ENCODE data around the gene CDH20.

Gene CDH20

GRCh38 chr18:61333271-61333745 is at the start of gene CDH20:
TSS of gene CDH20 (plus strand) at chr18:61333430.
- DNase-seq = no peak

- no peak for DNase-seq
Observed at GRCh38 chr18:61284039-61284438, 49.2 kb upstream of the CDH20 start.

DNA sequence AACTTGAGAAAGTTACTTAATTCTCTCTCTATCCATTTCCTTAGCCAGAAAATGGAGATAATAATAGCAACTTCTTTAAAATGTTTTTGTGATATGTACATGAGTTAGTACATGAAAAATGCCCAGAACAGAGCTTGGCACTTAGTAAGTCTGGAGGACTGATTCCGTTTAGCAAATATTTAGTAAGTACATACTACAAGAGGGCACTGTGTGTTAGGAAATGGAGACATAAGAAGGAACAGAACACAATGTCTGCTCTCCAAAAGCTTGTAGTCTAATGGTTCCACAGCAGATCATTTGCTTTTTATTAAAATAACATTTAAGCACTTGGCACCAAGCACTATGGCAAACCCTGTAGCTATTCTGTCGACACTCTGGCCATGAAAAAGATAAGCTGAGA is 47.5 kb upstream of the CDH20 start:
- DNase-seq = no peak

DNA sequence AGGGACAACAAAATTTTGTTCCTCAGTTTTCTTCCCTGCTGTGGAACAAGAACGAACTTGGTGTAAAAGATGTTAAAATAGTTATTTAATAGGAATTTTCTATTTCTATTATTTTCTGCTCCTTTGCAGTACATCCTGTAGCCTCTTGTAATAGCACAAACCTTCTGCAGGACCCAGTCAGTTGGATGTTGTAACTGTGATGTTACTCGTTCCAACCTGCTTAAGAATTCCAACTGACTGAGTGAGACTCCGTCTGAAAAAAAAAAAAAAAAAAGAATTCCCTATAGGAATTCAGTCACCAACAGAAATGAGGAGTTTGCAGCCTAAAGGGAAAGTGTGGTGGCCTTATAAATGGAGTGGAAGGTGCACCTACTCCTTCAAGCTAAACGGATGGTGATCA is 46.4 kb upstream of the CDH20 start:
- no peak for DNase-seq

- DNase-seq = no peak
Observed at GRCh38 chr18:61290616-61291015, 42.6 kb upstream of the CDH20 start.

DNA sequence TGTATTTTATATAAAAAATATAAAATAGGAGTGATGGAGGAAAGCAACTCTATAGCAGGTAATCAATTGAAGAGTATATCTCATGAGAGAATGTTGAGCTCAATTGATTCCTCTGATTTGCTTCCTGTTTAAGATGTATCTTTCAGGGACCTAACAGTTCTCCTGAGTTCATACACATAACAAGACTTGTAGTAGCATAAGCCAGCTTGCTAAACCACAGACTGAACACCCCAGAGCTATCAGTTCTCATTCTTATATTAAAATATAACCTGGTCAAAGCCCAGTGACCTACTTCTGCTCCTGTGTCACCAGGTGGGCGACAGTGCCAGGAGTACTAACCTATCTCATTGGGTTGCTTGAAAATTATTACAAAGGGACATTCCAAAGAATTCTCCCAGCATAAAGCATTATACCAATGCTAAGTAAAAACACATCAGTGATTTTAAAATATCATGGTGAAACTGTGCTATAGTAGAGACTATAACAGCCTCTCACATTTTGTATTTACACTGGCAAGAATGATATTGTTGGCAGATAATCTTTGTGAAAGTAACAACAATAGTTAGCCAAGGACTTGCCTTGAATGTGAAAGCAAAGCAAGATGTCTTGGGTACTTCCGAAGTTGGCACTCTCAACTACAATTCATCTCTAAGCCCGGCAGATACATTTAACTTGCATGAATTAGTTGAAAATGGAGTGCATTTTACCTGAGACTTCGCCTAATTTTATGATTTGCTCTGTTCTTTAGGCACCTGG is 40.8 kb upstream of the CDH20 start:
- no peak for DNase-seq

- no peak for DNase-seq
Observed at GRCh38 chr18:61295153-61295552, 38.1 kb upstream of the CDH20 start.

- no peak for DNase-seq
Observed at GRCh38 chr18:61308004-61308403, 25.2 kb upstream of the CDH20 start.

GRCh38 chr18:61308795-61309393 is 24.3 kb upstream of the CDH20 start:
- no peak for DNase-seq

DNA sequence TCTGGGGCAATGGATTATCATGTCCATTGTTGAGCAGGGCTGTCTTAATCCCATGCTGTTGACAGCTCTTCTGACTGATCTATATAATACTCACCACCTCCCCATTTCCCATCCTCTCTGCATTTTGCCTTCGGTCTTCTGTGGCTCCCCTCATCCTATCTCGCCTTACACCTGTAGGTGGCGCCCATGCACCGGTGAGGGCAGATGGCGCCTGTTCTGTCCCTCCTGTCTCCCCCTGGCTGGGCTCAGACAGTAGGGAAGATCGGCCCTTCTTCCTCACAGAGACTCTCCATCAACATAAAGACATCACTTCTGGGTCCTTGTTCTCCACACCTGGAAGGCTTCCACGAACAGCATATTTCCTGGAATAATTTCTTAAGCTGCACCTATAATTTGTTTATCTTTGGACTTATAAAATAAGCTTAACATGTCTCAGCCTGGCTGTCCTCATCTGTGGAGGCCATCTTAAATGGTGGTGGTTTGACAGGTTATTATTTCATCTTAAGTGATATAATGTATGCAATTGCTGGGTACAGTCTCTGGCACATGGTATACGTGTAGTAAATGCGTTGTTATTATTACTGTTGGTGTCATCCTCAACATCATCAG is 10.9 kb upstream of the CDH20 start:
- no peak for DNase-seq

- no peak for DNase-seq
Observed at GRCh38 chr18:61323951-61324350, 9.3 kb upstream of the CDH20 start.

- DNase-seq = no peak
Observed at GRCh38 chr18:61326407-61326806, 6.8 kb upstream of the CDH20 start.

DNA sequence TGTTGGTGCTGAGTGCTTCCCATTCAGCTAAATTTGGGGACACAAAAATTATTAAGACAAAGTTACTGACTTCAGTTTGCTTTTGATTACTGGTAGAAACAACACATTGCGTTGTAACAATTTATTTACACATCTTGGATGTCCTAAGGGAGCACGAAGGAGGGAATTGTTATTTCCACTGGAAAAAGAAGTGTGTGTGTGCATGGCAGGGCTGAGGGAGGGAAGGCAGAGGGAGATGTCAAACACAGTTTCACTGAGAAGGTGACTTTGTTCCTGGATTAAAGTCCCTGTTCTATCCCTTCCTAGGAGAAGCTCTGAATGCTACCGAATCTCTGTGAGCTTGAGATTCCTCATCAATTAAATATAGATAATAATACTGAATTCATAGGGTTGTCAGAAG is 3.8 kb upstream of the CDH20 start:
- DNase-seq = no peak

DNA sequence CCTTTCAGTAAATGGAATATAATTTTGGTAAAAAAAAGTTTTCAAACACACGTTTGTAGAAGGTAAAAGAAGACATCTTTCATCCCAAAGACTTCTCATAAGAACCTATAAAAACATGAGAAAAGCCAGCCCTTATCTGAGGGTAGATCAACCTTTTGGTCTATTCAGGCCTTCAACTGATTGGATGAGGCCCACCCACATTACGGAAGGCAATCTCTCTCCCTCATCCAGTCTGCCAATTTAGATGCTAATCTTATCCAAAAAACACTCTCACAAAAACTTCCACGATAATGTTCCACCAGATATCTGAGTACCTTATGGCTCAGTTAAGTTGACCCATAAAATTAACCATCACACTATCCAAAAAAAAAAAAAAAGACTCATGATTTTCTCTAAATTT is 2.2 kb upstream of the CDH20 start:
- DNase-seq = no peak

GRCh38 chr18:61333746-61334490 is 688 bp downstream of the CDH20 start:
- no peak for DNase-seq

DNA sequence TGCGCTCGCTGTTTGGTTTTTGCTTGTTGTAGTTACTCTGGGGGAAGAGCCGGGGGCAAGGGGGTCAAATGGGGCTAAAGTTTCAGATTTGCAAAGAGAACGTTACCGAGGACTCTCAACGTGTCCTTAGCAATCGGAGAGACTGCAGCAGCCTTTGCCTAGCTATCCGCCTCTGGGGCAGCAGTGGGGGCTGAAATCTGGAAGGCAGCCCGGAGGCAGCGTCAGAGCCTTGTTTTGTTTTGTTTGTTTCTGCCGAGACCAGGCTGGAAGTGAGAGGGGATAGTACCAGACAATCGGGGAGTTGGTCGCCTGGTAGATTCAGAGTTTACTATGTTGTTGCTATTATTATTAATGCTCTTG is 1.2 kb downstream of the CDH20 start:
- DNase-seq = no peak

DNA sequence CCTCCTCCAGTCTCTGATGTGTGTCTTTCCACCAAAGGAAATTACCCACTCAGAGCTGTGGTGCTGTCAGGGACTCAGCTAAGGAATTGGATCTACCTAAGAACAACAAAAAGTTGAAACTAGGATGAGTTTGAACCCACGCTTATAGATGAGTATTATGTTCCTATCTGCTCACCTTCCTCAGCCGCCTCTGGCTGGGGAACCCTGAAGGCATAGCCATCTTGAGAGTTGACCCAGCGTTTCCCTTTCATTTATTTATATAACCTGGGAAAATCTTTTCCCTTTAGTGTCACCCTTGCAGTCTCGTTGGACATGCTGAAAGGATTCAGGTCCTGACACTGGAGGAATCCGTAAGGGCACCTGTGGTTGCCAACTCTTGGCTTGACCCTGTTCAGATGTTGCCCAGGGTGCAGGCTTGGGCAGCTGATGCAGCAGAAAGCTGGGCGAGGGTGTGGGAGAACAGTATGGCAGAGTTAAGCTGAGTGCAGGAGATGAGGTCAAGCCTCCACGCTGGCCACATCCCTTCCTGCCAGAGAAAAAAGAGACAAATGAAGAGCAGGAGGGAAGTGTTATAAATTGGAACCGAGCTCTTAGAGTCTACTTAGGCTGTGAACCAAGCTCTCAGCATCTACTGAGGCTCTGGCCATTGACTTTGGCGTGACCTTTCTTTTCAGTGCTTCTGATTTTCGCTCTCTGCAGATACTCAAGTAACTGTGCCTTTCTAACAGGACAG is 1.9 kb downstream of the CDH20 start:
- DNase-seq = no peak

DNA sequence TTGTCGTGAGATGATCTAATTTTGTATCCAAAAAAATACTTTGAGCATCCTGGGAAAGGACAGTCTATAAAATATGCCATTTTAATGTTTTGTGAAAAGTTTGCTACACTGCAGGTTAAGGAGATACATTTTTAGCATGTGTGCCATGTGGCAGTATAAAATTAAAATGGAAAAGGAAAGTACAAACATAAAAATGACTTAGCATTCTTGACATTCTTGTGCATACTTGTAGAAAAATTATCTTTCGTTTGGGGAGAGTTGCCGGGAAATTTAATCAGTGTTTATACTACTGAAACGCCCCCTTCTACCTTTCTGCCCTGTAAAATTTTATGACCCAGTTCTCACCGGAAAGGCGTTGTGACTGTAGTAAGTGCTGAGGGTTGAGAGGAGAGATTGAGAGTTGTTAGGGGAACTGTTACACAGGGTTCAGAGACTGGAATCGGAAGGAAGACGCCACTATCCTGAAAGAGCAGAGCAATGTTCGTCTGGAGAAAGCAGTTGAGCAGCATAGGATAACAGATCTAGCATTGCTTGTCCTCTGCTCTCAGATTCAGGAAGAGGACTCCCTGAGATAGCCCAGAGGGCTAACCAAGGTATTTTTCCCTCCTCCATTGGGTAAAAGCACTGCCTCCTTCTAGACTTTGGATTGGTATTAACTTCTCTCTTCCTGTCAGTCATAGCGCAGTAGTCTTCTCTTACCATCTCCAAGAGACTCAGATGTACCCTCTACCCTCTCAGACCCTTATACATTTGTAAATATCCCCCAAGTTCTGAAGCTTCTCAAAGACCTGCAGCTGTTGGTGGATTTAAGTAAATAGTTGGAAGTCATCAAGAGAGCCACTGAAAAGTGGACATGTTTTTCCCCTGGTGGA is 2.7 kb downstream of the CDH20 start:
- no peak for DNase-seq

- DNase-seq = no peak
Observed at GRCh38 chr18:61336766-61337165, 3.5 kb downstream of the CDH20 start.

- no peak for DNase-seq
Observed at GRCh38 chr18:61337527-61337926, 4.3 kb downstream of the CDH20 start.

GRCh38 chr18:61340148-61340547 is 6.9 kb downstream of the CDH20 start:
- no peak for DNase-seq

- DNase-seq = no peak
Observed at GRCh38 chr18:61348230-61348629, 15.0 kb downstream of the CDH20 start.
